GM12878 (cell line): ENCODE measurements around the gene MYOZ1. TPM values are rescaled to one million over a fixed set of nuclear protein-coding genes. Genes with fewer than 3 reads are reported as not detected.

Source experiments
- BACH1 ChIP-seq: fragments of 450-650 bp; IDR thresholded peaks from 2 replicates; pipeline ENCODE4 v1.6.1; 2017; ENCODE audit warnings: mild to moderate bottlenecking, borderline replicate concordance
- CEBPB ChIP-seq, 2 experiments: fragments of 150-350 bp in 1 of 2; IDR thresholded peaks; 2 replicates each; pipeline ENCODE4 v1.6.1; 2012 to 2014; ENCODE audit warnings: low read depth in 2 of 2, low read length in 2 of 2, borderline replicate concordance in 1 of 2, inconsistent platforms in 1 of 2
- CHD4 ChIP-seq: fragments of 200-600 bp; sonication (generic); IDR thresholded peaks from 2 replicates; pipeline ENCODE4 v1.6.1; 2016; ENCODE audit warnings: mild to moderate bottlenecking
- GATAD2B ChIP-seq: fragments of 450-650 bp; conservative IDR thresholded peaks from 2 replicates; pipeline ENCODE4 v1.6.1; 2017; ENCODE audit warnings: low read depth, mild to moderate bottlenecking, moderate library complexity
- IKZF1 ChIP-seq: fragments of 450-650 bp; conservative IDR thresholded peaks from 2 replicates; pipeline ENCODE4 v1.6.1; 2017; ENCODE audit warnings: antibody characterized with exemption, mild to moderate bottlenecking
- KDM1A ChIP-seq: fragments of 200-600 bp; sonication (generic); IDR thresholded peaks from 2 replicates; pipeline ENCODE4 v1.6.1; 2016; ENCODE audit warnings: borderline replicate concordance
- MEF2A ChIP-seq: IDR thresholded peaks from 2 replicates; pipeline ENCODE4 v1.6.1; 2011; ENCODE audit warnings: low read depth, mild to moderate bottlenecking, low read length, moderate library complexity; ENCODE audit not compliant: insufficient read depth
- MLLT1 ChIP-seq: fragments of 450-650 bp; IDR thresholded peaks from 2 replicates; pipeline ENCODE4 v1.6.1; 2016; ENCODE audit warnings: mild to moderate bottlenecking
- MTA2 ChIP-seq: fragments of 450-650 bp; IDR thresholded peaks from 2 replicates; pipeline ENCODE4 v1.6.1; 2016; ENCODE audit warnings: low read depth, mild to moderate bottlenecking, moderate library complexity
- MXI1 ChIP-seq: fragments of 150-350 bp; IDR thresholded peaks from 2 replicates; pipeline ENCODE4 v1.6.1; 2011; ENCODE audit warnings: low read depth, mild to moderate bottlenecking, inconsistent platforms, low read length, improper control_type of control experiment
- MYB ChIP-seq: fragments of 150-350 bp; IDR thresholded peaks from 2 replicates; pipeline ENCODE4 v1.6.1; 2014; ENCODE audit warnings: mild to moderate bottlenecking, low read depth, low read length, borderline replicate concordance
- NBN ChIP-seq: fragments of 450-650 bp; IDR thresholded peaks from 2 replicates; pipeline ENCODE4 v1.6.1; 2016
- NFXL1 ChIP-seq: fragments of 450-650 bp; IDR thresholded peaks from 2 replicates; pipeline ENCODE4 v1.6.1; 2017; ENCODE audit warnings: antibody characterized with exemption, mild to moderate bottlenecking, borderline replicate concordance
- NR2F1 ChIP-seq: fragments of 450-650 bp; conservative IDR thresholded peaks from 2 replicates; pipeline ENCODE4 v1.6.1; 2017; ENCODE audit warnings: mild to moderate bottlenecking
- PKNOX1 ChIP-seq: fragments of 450-650 bp; IDR thresholded peaks from 2 replicates; pipeline ENCODE4 v1.6.1; 2016; ENCODE audit warnings: mild to moderate bottlenecking
- SMAD5 ChIP-seq: IDR thresholded peaks from 2 replicates; pipeline ENCODE4 v1.6.1; 2016; ENCODE audit warnings: antibody characterized with exemption, low read depth
- TBL1XR1 ChIP-seq: IDR thresholded peaks from 2 replicates; pipeline ENCODE4 v1.6.1; 2012; ENCODE audit warnings: low read depth, low read length, improper control_type of control experiment
- TCF12 ChIP-seq: IDR thresholded peaks from 2 replicates; pipeline ENCODE4 v1.6.1; 2011; ENCODE audit warnings: low read depth, mild to moderate bottlenecking, low read length
- ZBED1 ChIP-seq: IDR thresholded peaks from 2 replicates; pipeline ENCODE4 v1.6.1; 2016; ENCODE audit warnings: borderline replicate concordance
- ZNF687 ChIP-seq: fragments of 450-650 bp; IDR thresholded peaks from 2 replicates; pipeline ENCODE4 v1.6.1; 2017; ENCODE audit warnings: mild to moderate bottlenecking, moderate library complexity
- polyA plus RNA-seq, 11 experiments: library from polyadenylated mRNA; depleted of rRNA in 4 of 11; unstranded in 6 of 11; stranded (reverse) in 5 of 11; fragments of >200 nt; fragmentation: Nextera tagmentation in 4 of 11; fragmentation: Illumina TruSeq in 1 of 11; extraction: Ambion mirVana in 4 of 11; extraction: Trizol in 1 of 11; gene quantifications; 1 replicate in 1 of 11; 2 replicates in 10 of 11; pipeline versions ENCODE4 v1.2.1 to v1.2.3, GENCODE V29; 2011 to 2016; ENCODE audit warnings: inconsistent platforms in 2 of 11, missing spikeins in 2 of 11, low read depth in 1 of 11
- total RNA-seq, 4 experiments: library from RNA; depleted of rRNA in 3 of 4; stranded (reverse); fragments of >200 nt in 3 of 4; fragmentation: Illumina TruSeq in 1 of 4; extraction: Trizol in 1 of 4; gene quantifications; 2 replicates each; pipeline versions ENCODE4 v1.2.1 to v1.2.3, GENCODE V29; 2013 to 2021
- TF ChIP-seq, protein P1 (sequence below): IDR thresholded peaks from 2 replicates; pipeline ENCODE4 v1.6.1; 2012; ENCODE audit warnings: mild to moderate bottlenecking, low read depth, low read length

Gene MYOZ1
- total and polyA plus RNA-seq, 10 of the 15 experiments (the other 5 are each of a cell fraction or from before 2014, with no cell fraction given) = 0.05 to 2.0 (median 0.62) TPM

DNA sequence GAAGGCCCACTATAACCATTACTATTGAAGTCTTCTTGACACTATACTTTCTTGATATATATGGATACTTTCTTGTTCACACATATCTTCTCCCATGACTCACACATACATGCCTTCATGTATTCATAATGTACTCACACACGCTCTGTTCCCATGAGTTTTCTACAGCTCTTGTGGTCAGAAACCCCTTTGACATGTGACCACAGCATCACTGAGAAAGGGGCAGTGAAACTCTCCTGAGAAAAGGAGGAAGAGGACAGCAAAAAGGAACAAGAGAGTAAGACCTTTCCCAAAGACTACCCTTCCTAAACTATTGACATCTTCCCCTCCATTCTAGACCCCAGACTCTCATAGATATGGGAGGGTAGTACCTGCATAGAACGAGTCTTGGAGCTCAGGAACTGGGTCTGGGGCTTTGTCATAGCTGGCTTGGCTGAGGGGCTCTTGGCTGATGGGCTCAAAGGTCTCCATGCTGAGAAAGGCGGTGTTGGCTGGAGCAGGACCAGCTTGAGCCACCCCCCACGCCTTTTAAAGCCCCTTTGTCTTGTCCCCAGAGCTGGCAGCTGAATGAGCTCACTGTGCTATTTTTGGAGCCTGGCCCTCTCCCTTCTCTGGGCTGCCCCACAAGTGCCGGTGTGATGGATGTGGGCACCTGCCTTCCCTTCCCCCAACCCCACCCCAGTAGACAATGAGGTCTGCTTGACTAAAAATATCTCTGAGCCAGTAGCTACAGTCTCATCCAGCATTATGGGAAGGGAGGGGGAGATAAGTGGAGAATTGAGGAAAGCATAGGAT is 9.5 kb upstream of the MYOZ1 start (continued):
- TF ChIP-seq MTA2 = peak; percentile 45; the same call in 1 of the 2 replicates
- peak; percentile 17; the same call in 1 of the 2 replicates for TF ChIP-seq PKNOX1
- TF ChIP-seq NBN = no peak
- TF ChIP-seq TCF12 = peak; percentile 55
- no peak for TF ChIP-seq TBL1XR1
- no peak for TF ChIP-seq CEBPB (IDR thresholded peaks at IDR 0.05; ENCODE audit: borderline replicate concordance in 1 of 2, low read depth in 2 of 2, low read length in 2 of 2)
- TF ChIP-seq GATAD2B = 0 out of 2 replicates have a peak, but pooled peaks have one; percentile 63
- no peak for TF ChIP-seq MXI1
- TF ChIP-seq MLLT1 = no peak
- 0 out of 2 replicates have a peak, but pooled peaks have one; percentile 27 for TF ChIP-seq NR2F1
- TF ChIP-seq BACH1 = no peak
- TF ChIP-seq ZNF687 = peak; percentile 59; the same call in 1 of the 2 replicates
- TF ChIP-seq SMAD5 = no peak
- TF ChIP-seq CHD4 = no peak
- 0 out of 2 replicates have a peak, but pooled peaks have one; percentile 53 for TF ChIP-seq ZBED1
- TF ChIP-seq NFXL1 = no peak
- no peak for TF ChIP-seq MYB
- TF ChIP-seq IKZF1 = peak; percentile 69
- TF ChIP-seq MEF2A = peak; percentile 85
- TF ChIP-seq, protein P1, sequence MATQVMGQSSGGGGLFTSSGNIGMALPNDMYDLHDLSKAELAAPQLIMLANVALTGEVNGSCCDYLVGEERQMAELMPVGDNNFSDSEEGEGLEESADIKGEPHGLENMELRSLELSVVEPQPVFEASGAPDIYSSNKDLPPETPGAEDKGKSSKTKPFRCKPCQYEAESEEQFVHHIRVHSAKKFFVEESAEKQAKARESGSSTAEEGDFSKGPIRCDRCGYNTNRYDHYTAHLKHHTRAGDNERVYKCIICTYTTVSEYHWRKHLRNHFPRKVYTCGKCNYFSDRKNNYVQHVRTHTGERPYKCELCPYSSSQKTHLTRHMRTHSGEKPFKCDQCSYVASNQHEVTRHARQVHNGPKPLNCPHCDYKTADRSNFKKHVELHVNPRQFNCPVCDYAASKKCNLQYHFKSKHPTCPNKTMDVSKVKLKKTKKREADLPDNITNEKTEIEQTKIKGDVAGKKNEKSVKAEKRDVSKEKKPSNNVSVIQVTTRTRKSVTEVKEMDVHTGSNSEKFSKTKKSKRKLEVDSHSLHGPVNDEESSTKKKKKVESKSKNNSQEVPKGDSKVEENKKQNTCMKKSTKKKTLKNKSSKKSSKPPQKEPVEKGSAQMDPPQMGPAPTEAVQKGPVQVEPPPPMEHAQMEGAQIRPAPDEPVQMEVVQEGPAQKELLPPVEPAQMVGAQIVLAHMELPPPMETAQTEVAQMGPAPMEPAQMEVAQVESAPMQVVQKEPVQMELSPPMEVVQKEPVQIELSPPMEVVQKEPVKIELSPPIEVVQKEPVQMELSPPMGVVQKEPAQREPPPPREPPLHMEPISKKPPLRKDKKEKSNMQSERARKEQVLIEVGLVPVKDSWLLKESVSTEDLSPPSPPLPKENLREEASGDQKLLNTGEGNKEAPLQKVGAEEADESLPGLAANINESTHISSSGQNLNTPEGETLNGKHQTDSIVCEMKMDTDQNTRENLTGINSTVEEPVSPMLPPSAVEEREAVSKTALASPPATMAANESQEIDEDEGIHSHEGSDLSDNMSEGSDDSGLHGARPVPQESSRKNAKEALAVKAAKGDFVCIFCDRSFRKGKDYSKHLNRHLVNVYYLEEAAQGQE = no peak
- no peak for TF ChIP-seq KDM1A
